Measurements from ENCODE around the gene EMC6. TPM values are rescaled to one million over a fixed set of nuclear protein-coding genes. Genes with fewer than 3 reads are reported as not detected.

The EMC6 gene
- total and polyA plus RNA-seq, 2 donors, result 7.8 to 77.1 TPM

DNA sequence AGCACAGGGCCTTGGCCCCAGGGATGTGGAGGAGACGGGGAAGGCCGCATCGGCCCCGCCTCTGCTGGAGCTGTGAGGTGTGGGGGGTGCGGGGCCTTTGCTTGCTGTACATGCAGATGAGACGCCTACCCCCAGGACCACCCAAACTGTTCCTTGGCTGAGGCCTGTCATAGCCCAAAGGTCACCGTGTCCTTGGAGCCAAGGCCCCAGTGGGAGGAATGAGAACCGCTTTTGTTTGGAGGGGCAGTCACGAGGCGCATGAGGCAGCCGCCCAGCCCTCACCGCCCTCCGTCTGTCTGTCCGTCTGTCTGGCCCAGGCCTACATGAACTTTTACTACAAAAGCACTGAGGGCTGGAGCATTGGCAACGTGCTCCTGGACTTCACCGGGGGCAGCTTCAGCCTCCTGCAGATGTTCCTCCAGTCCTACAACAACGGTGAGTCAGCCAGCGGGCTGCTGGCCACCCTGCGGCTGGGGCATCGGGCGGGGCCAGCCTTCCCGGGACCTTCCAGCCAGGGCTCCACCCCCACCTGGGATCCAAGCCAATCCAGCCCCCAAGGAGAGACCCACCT is 9.0 kb upstream of the EMC6 start:
- no peaks in the 10 kb centered on the region for H3K4me1 ChIP-seq (ENCODE audit: insufficient read depth)
- WGBS, result 33% methylated on average over 22 of the region's 22 CpGs
- peaks cover 2% of the 10 kb centered on the region for H3K36me3 ChIP-seq (ENCODE audit: insufficient read depth)
- peak overlapping the region; percentile 81 for H3K27ac ChIP-seq (ENCODE audit: low read depth)
- no peak for DNase-seq (ENCODE audit: extremely low spot score)
- H3K4me3 ChIP-seq (ENCODE audit: low read depth, low read length), result no peak overlapping the region

DNA sequence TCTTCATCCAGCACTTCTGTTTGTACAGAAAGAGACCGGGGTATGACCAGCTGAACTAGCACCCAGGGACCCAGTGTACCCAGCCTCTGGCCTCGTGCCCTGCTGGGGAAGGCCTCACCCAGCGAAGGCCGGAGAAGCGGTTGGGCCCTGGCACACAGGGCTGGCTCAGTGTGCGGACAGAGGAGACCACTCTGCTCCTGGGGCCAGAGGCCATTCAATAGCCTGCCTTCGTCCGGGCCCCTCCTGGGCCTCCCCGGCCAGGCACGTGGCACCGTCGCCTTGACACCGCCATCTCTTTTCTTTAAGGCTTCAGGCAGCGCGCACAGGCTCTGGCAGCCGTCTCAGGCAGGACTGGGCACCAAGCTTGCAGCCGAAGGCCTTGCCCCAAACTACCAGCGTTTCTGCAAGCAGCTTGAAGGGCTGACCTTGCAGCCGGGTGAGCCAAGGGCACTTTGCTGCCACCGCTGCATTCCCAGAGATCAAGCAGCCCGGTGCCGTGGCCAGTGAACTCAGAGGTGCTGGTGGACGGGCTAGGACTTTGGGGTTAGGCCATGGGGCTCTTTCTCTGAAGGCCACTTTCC is 8.2 kb upstream of the EMC6 start:
- peaks cover 2% of the 10 kb centered on the region for H3K36me3 ChIP-seq (ENCODE audit: insufficient read depth)
- 87% methylated on average over 23 of the region's 23 CpGs for WGBS
- H3K4me3 ChIP-seq (ENCODE audit: low read depth, low read length), result no peak overlapping the region
- DNase-seq (ENCODE audit: extremely low spot score), result no peak
- no peaks in the 10 kb centered on the region for H3K4me1 ChIP-seq (ENCODE audit: insufficient read depth)
- peak overlapping the region; percentile 81 for H3K27ac ChIP-seq (ENCODE audit: low read depth)

DNA sequence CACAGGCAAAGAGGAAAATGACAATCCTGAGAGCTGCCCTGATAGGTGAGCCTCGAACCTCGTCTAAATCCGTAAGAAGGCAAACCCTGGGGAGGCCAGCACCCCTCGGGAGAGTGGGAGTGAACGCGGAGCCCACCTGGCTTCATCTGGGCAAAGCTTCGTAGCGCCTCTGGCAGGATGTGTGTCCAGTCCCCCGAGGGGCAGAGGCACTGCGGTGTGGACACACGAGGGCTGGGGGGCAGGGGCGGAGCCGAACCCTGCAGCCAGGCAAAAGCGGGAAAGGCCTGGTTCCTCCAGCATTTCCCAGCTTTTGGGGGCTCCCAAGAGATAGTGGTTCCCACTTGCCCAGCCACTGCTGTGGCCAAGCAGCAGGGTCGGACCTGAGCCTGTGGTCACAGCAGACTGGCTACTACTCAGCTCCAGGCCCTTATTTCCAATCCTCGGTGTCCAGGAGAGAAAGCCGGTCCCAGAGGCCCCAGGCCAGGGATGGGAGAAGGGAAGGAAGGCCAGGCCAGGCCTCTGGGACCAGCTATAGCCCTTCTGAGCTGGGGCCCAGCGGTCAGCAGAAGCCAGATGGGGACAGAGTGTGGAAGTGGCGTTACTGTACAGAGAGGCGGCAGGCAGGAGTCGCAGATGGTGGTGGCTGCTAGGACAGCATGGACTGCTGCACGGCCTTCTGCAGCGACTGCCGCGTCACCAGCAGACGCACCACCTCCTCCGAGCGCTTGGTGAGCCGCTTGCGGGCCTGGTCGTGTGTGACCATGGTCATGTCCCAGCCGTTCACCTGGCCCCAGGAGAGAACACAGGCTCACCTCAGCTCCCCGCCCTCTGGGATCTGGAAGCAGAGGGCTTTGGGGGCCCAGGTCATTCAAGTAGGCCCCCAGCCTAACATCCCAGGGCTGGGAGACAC is 5.3 kb upstream of the EMC6 start:
- WGBS, result 89% methylated on average over 33 of the region's 33 CpGs
- peaks cover 2% of the 10 kb centered on the region for H3K36me3 ChIP-seq (ENCODE audit: insufficient read depth)
- no peaks in the 10 kb centered on the region for H3K4me1 ChIP-seq (ENCODE audit: insufficient read depth)
- no peak overlapping the region for H3K27ac ChIP-seq (ENCODE audit: low read depth)
- no peak for DNase-seq (ENCODE audit: extremely low spot score)
- H3K4me3 ChIP-seq (ENCODE audit: low read depth, low read length), result no peak overlapping the region

DNA sequence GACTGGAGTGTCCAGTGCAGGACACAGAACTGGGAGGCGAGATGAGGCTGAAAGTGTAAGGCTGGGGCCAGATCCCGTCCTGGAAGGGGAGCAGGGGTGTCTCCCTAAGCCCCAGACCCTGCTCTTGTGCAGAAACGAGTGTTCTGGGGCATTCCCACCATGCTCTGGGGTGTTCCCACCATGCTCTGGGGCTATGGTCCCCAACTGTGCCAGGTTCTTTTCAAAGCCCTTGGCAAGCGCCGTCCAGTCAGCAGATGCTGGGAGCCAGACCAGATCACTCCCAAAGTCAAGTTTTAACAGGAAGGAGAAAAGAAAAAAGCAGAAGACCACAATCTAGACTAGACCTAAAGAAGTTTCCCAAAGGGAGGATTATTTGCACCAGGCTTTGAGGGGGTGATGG is 2.8 kb upstream of the EMC6 start:
- no peak for DNase-seq (ENCODE audit: extremely low spot score)
- H3K27ac ChIP-seq (ENCODE audit: low read depth), result no peak overlapping the region
- 67% methylated on average over 5 of the region's 5 CpGs for WGBS
- H3K4me3 ChIP-seq (ENCODE audit: low read depth, low read length), result no peak overlapping the region
- no peaks in the 10 kb centered on the region for H3K4me1 ChIP-seq (ENCODE audit: insufficient read depth)
- peaks cover 2% of the 10 kb centered on the region for H3K36me3 ChIP-seq (ENCODE audit: insufficient read depth)

DNA sequence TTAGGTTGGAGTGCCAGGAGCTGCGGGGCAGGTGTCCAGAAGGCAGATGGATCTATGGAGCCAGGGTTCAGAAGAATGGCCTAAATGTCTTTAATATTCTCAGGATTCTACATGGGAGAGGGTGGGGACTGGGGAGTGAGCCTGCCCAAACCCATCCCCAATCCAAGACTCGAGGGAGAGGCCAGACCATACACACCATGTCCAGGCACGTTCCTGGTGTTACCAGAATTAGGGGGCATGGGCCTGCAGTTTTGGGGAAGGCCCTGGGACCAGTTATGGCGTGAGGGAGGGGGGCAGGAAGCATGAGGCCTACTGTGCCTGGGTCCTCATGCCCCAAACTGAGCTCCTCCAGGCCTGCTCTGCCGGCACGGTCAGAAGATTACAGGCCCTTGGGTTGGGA is 2.1 kb upstream of the EMC6 start:
- Histone ChIP-seq H3K4me1 (ENCODE audit: insufficient read depth) (no peaks in the 10 kb centered on the region), H3K36me3 (ENCODE audit: insufficient read depth) (peaks cover 2% of the 10 kb centered on the region), H3K4me3 (ENCODE audit: low read depth, low read length) (no peak overlapping the region), H3K27ac (ENCODE audit: low read depth) (peak overlapping the region; percentile 51)
- DNase-seq (ENCODE audit: extremely low spot score), result no peak
- WGBS, result 75% methylated on average over 6 of the region's 6 CpGs

DNA sequence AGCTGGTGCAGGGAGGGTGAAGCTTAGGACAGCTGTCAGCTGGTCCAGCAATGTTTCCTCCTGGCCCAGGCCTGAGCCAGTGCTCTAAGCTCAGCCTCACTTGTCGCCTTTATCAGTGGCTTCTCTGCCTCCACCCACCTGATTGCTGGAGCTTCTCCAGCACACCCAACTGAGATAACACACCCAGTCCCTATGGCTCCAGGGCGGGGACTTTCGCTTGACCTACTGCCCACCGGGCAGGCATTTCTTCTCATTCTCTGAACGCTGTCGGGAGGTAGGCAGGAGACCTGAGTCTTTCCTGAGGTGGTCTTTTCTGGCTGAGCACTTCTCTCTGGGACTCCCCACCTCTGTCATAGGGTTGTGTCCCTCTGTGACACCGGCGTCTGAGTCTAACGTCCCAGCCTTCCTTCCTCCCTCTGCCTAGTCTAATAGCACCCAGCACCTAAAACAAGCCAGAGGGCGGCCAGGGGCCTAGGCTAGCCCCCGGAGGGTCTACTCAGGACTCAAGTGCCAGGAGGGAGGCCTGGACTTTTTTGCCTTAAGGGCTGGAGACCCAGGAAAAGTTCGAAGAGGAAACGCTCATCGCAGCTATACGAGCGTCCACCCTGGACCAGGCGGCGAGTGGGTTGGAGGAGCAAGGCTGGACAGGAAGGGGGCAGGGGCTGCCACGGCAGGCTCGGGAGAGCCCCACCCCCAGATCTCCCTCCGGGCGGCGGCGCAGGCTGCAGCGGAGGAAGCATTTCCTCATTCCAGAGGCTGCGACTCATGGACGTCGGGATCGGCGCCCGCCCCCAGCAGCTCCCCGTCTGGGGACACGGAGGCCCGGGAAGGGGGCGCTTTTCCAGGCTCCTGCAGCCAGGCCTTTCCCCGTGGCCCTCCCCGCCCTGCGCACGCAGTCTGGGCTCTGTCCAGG is 990 bp upstream of the EMC6 start:
- H3K4me1 ChIP-seq (ENCODE audit: insufficient read depth), result no peaks in the 10 kb centered on the region
- DNase-seq (ENCODE audit: extremely low spot score), result peak; percentile 71
- H3K4me3 ChIP-seq (ENCODE audit: low read depth, low read length), result peak overlapping the region; percentile 81
- H3K36me3 ChIP-seq (ENCODE audit: insufficient read depth), result no peaks in the 10 kb centered on the region
- peak overlapping the region; percentile 96 for H3K27ac ChIP-seq (ENCODE audit: low read depth)
- whole genome bisulfite sequencing, result 2% methylated on average over 39 of the region's 39 CpGs

DNA sequence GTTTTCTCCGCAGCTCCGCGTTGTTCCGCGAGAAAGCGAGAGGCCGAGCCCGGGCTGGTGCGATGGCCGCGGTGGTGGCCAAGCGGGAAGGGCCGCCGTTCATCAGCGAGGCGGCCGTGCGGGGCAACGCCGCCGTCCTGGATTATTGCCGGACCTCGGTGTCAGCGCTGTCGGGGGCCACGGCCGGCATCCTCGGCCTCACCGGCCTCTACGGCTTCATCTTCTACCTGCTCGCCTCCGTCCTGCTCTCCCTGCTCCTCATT is 404 bp downstream of the EMC6 start:
- under 1% methylated on average over 32 of the region's 32 CpGs for WGBS
- Histone ChIP-seq H3K4me1 (ENCODE audit: insufficient read depth) (no peaks in the 10 kb centered on the region), H3K4me3 (ENCODE audit: low read depth, low read length) (peak overlapping the region; percentile 81), H3K27ac (ENCODE audit: low read depth) (peak overlapping the region; percentile 70), H3K36me3 (ENCODE audit: insufficient read depth) (no peaks in the 10 kb centered on the region)
- DNase-seq (ENCODE audit: extremely low spot score), result no peak

DNA sequence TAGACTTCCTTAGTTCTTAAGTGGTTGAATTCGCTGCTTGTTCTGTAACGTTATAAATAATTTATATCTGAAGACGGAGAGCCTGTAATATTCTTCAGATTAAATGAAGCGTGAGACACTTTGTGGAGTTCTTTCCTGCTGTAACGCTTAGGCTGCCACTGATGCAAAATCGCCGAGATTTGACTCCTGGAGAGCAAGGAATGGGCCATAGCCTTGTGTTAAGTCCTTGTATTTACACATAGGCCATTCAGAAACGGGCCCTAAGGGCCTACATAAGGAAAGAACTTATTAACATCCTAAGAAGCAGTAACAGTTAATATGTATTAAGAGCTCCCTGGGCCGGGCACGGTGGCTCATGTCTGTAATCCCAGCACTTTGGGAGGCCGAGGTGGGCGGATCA is 936 bp downstream of the EMC6 start:
- Histone ChIP-seq H3K27ac (ENCODE audit: low read depth) (no peak overlapping the region), H3K4me3 (ENCODE audit: low read depth, low read length) (peak overlapping the region; percentile 81), H3K36me3 (ENCODE audit: insufficient read depth) (no peaks in the 10 kb centered on the region), H3K4me1 (ENCODE audit: insufficient read depth) (no peaks in the 10 kb centered on the region)
- DNase-seq (ENCODE audit: extremely low spot score), result no peak
- 44% methylated on average over 12 of the region's 12 CpGs for WGBS

DNA sequence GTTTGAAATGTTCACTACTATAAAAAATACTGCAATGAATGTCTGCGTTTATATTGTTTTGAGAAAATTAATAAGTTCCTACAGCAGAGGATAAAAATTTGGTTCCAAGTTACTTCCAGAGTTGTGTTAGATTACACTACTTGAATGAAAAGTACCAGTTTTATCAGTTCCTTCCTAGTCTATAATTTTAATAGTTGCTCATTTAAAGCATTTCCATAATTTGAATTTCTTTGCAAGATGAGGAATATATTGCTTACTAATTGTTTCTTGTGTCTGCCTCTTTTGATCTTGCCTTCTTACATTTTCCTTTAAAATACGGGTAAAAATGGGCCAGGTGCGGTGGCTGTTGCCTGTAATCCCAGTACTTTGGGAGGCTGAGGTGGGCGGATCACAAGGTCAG is 4.0 kb downstream of the EMC6 start:
- Histone ChIP-seq H3K27ac (ENCODE audit: low read depth) (no peak overlapping the region), H3K4me3 (ENCODE audit: low read depth, low read length) (no peak overlapping the region), H3K4me1 (ENCODE audit: insufficient read depth) (no peaks in the 10 kb centered on the region), H3K36me3 (ENCODE audit: insufficient read depth) (no peaks in the 10 kb centered on the region)
- WGBS, result 96% methylated on average over 4 of the region's 4 CpGs
- DNase-seq (ENCODE audit: extremely low spot score), result no peak

DNA sequence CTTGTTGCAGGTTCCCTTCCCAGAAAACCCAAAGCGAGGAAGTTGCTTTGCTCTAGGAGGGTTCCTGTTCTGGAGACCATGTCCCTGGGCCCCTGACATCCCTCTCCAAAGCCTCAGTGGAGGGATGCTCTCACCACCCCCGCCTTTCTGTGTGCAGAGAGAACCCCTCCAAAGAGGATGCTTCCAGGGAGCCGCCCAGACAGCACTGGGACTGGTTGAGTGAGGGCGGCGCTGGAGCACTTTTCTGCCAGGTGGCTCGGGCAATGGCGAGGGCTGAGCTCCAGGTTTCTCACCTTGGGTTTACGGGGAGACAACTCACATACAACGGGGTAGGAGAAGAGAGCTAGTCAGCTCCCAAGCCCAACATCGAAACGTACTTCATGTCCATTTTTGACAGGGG is 7.3 kb downstream of the EMC6 start:
- 83% methylated on average over 11 of the region's 11 CpGs for WGBS
- Histone ChIP-seq H3K4me1 (ENCODE audit: insufficient read depth) (no peaks in the 10 kb centered on the region), H3K27ac (ENCODE audit: low read depth) (no peak overlapping the region), H3K36me3 (ENCODE audit: insufficient read depth) (no peaks in the 10 kb centered on the region), H3K4me3 (ENCODE audit: low read depth, low read length) (no peak overlapping the region)
- no peak for DNase-seq (ENCODE audit: extremely low spot score)

DNA sequence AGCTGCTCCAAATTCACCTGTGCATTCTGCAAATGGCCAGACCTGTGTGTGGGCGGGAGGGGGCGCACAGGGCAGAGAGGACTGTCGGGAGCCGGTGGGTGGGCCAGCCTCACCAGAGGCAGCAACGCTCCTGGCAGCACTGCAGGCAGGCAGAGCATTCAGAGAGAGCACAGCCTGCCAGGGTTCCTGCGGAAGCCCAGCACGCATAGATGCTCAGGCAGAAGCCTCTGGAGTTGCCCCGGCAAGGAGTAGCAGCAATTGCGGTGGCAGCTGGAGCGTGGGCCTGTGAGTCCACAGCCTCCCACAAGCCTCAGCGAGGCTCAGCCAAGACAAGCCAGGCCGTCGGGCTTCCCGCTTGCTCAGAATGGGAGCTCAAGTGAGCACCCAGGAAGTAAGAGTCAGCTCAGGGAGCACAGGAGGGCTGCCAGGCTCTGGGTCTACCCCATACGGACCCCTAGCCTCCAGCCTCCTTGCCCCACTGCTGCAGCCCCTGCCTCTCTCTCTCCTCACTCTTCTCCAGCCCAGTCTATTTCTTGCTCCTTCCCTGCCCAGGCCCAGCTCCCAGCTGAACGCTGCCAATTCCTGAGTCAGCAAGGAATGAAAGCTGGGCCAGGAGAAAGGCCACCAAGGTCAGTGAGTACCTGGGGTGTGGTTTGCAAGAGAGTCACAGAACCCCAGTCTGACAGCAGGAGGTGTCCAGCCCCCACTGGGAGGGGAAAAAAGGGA is 9.6 kb downstream of the EMC6 start:
- no peak overlapping the region for H3K4me3 ChIP-seq (ENCODE audit: low read depth, low read length)
- H3K36me3 ChIP-seq (ENCODE audit: insufficient read depth), result no peaks in the 10 kb centered on the region
- H3K27ac ChIP-seq (ENCODE audit: low read depth), result no peak overlapping the region
- DNase-seq (ENCODE audit: extremely low spot score), result no peak
- 49% methylated on average over 16 of the region's 16 CpGs for WGBS
- H3K4me1 ChIP-seq (ENCODE audit: insufficient read depth), result no peaks in the 10 kb centered on the region

DNA sequence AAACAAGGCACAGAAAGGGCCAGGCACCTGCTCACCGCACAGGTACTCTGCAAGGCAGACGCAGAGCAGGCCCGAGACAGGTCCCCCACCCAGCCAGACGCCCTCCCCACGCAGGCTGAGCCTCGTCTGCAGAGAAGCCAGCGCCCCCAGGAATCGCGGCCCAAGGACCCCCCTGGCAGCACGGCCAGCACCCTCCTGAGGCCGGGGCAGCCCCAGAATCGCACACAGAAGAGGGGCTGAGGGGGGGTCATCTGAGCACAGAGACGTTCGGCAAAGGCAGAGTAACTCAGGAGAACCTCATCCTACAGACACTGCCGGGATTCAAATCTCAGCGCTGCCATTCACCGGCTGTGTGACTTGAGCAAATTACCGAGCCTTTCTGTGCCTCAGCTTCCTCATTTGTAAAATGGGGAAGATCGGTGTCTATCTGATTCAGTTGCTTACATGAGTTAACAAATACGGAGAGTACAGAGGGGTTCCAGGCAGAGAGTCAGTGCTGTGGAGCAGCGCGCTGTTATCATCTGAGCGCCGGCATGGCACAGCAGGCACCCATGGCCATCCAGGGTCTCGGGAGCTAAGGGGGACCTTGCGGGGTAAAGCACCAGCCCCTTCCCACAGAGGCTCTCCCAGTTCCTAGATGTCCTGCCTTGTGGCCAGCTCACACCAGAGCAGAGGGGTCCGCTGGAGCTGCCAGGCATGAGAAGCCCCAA is 10.4 kb downstream of the EMC6 start:
- 84% methylated on average over 27 of the region's 27 CpGs for WGBS

More for the DNA sequence above, 10.4 kb downstream of the EMC6 start:
- no peaks in the 10 kb centered on the region for H3K4me1 ChIP-seq (ENCODE audit: insufficient read depth)
- H3K4me3 ChIP-seq (ENCODE audit: low read depth, low read length), result no peak overlapping the region
- H3K27ac ChIP-seq (ENCODE audit: low read depth), result no peak overlapping the region
- no peak for DNase-seq (ENCODE audit: extremely low spot score)
- no peaks in the 10 kb centered on the region for H3K36me3 ChIP-seq (ENCODE audit: insufficient read depth)

Measured in urinary bladder (tissue), 4 donors.